Fibroblast of villous mesenchyme (primary cell): Measurements from ENCODE around the gene RNF4. TPM values are rescaled to one million over a fixed set of nuclear protein-coding genes. Genes with fewer than 3 reads are reported as not detected.
"Not testable (repeated sequence)": the region's sequence is repeated elsewhere in the genome, so short reads cannot be mapped to it uniquely, and the experiment has no call there.

Experiments used
- DNase-seq: peaks from one replicate; pipeline ENCODE4 v3.0.0-alpha.2; 2010; ENCODE audit warnings: low read depth
- H3K4me3 ChIP-seq: 2 replicates; pipeline ENCODE4 v1.5.1; 2011; ENCODE audit warnings: low read depth, mild to moderate bottlenecking, low read length
- total RNA-seq: library from RNA; depleted of rRNA; stranded (reverse); fragments of >200 nt; gene quantifications from 2 replicates; pipeline ENCODE4 v1.2.3, GENCODE V29; 2012
- TF ChIP-seq, protein P1 (sequence below): IDR thresholded peaks from 2 replicates; pipeline ENCODE4 v1.5.1; 2012; ENCODE audit warnings: low read depth, mild to moderate bottlenecking, low read length; ENCODE audit not compliant: insufficient read depth

RNF4 gene
- total RNA-seq, 1 donor = 63.9 TPM

- TF ChIP-seq, protein P1, sequence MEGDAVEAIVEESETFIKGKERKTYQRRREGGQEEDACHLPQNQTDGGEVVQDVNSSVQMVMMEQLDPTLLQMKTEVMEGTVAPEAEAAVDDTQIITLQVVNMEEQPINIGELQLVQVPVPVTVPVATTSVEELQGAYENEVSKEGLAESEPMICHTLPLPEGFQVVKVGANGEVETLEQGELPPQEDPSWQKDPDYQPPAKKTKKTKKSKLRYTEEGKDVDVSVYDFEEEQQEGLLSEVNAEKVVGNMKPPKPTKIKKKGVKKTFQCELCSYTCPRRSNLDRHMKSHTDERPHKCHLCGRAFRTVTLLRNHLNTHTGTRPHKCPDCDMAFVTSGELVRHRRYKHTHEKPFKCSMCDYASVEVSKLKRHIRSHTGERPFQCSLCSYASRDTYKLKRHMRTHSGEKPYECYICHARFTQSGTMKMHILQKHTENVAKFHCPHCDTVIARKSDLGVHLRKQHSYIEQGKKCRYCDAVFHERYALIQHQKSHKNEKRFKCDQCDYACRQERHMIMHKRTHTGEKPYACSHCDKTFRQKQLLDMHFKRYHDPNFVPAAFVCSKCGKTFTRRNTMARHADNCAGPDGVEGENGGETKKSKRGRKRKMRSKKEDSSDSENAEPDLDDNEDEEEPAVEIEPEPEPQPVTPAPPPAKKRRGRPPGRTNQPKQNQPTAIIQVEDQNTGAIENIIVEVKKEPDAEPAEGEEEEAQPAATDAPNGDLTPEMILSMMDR = no peak
- no peak overlapping the region for H3K4me3 ChIP-seq
- DNase-seq = no peak
Measured at GRCh38 chr4:2465032-2465431, 3.9 kb upstream of the RNF4 start.

DNA sequence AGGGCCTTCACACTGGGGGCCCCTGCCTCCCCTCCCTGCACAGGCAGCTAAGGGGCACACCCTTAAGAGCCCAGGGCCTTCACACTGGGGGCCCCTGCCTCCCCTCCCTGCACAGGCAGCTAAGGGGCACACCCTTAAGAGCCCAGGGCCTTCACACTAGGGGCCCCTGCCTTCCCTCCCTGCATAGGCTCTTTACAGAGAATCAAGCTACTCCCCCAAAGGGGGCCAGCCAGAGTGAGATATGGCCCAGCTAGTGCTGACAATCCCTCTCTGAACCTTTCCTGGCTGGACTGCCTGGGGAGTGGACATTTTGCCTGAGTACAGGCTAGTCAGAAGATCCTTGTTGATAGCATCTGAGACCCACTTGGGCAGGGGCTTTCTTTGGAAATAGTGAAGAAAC lies 3.4 kb upstream of the RNF4 start:
- not testable (repeated sequence) for DNase-seq, H3K4me3 ChIP-seq

DNA sequence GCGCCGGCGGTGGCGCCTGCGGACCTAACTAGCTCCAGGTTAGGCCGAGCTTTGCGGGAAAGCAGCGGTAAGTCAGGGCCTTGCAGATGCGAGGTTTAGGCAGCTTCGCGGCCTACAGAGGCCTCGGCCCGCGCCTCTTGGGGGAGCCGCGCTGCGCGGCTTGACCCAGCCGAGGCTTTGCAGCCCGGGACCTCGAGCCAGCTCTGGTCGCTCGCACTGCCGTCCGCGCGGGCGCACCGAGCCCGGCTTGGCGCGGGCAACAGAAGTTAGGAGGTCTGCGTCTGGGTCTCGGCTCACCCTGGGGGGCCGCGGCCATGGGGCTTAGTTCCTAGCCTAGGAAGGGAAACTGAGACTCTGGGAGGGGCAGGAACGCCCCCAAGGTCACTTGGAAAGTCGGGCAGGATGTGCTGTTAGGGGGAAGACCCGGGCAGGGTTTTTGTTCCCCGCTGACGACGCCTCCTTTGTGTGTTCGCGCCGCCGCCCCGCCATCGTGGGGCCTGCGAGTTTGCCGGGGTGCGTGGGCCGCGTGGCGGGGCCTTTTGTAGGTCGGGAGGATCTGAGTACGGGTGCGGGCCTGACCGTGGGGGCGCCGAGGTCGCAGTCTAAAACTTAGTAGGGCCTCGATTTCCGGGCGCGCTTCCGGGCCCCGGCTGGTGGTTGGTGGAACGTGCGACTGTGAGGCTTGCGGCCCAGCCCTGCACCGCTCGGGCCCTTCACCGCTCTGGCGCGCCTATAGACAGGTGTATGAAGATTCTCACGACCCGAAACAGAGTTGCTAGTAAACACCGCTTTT lies 482 bp downstream of the RNF4 start:
- DNase-seq = peak; percentile 52
- TF ChIP-seq, protein P1 = no peak
- H3K4me3 ChIP-seq = peak overlapping the region; percentile 97

DNA sequence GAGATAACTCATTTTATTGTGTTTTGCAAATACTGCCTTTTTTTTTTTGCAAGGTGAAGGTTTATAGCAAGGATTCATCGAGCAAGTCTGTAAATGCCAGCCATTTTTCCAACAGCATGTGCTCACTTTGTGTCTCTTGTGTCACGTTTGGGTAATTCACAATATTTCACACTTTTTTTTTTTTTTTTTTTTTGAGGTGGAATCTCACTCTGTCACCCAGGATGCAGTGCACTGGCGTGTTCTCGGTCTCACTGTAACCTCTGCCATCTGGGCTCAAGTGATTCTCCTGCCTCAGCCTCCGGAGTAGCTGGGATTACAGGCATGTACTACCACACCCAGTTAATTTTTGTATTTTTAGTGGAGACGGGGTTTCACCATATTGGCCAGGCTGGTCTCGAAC lies 1.9 kb downstream of the RNF4 start:
- no peak for DNase-seq
- TF ChIP-seq, protein P1 = no peak
- H3K4me3 ChIP-seq = no peak overlapping the region

GRCh38 chr4:2472187-2472586 lies 3.3 kb downstream of the RNF4 start:
- H3K4me3 ChIP-seq = no peak overlapping the region
- TF ChIP-seq, protein P1 = no peak
- peak; percentile 65 for DNase-seq

- DNase-seq = no peak
- TF ChIP-seq, protein P1 = no peak
- no peak overlapping the region for H3K4me3 ChIP-seq
Measured at GRCh38 chr4:2478229-2478628, 9.3 kb downstream of the RNF4 start.

DNA sequence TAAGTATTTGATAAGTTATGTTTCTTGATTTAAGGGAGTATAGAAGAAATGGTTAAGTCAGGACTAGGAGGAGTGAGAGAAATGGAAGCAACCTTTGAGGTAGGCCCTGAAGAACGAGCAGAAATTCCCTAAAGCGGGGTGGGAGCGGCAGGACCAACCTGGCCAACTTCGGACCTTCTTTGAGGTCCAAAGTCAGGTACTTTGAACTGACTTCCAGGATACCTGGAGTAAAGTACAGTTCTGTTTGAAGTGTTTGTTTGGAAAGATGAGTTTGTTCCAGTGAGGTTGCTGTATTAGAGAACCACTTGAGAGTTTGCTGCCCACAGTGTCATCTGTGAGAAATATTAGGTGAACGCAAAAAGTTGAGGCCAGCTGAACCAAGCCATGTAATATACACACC lies 11.7 kb downstream of the RNF4 start:
- TF ChIP-seq, protein P1 = no peak
- DNase-seq = no peak

More for the DNA sequence above, 11.7 kb downstream of the RNF4 start:
- no peak overlapping the region for H3K4me3 ChIP-seq
